Skeletal muscle satellite cell (primary cell): ENCODE data around the gene C16orf90.
"Not testable (repeated sequence)": the region's sequence is repeated elsewhere in the genome, so short reads cannot be mapped to it uniquely, and the experiment has no call there.

ENCODE experiments used
- H3K27me3 ChIP-seq: 2 replicates; pipeline ENCODE4 v1.7.0; 2013; ENCODE audit warnings: low read length; ENCODE audit not compliant: control insufficient read depth, insufficient read depth
- H3K36me3 ChIP-seq: 2 replicates; pipeline ENCODE4 v1.7.0; 2013; ENCODE audit warnings: mild to moderate bottlenecking, control low read depth, low read length; ENCODE audit not compliant: insufficient read depth
- H3K4me1 ChIP-seq: 2 replicates; pipeline ENCODE4 v1.7.0; 2013; ENCODE audit warnings: low read length; ENCODE audit not compliant: control insufficient read depth, insufficient read depth
- H3K4me2 ChIP-seq: 2 replicates; pipeline ENCODE4 v1.7.0; 2013; ENCODE audit warnings: mild to moderate bottlenecking, low read length
- H3K4me3 ChIP-seq: 2 replicates; pipeline ENCODE4 v1.7.0; 2013; ENCODE audit warnings: low read length
- H3K9ac ChIP-seq: 2 replicates; pipeline ENCODE4 v1.7.0; 2013; ENCODE audit warnings: mild to moderate bottlenecking, low read depth, low read length, moderate library complexity
- H3K9me3 ChIP-seq: replicated peaks from 2 replicates; pipeline ENCODE4 v1.7.0; 2013; ENCODE audit warnings: mild to moderate bottlenecking, control low read depth, low read length

The C16orf90 gene

DNA sequence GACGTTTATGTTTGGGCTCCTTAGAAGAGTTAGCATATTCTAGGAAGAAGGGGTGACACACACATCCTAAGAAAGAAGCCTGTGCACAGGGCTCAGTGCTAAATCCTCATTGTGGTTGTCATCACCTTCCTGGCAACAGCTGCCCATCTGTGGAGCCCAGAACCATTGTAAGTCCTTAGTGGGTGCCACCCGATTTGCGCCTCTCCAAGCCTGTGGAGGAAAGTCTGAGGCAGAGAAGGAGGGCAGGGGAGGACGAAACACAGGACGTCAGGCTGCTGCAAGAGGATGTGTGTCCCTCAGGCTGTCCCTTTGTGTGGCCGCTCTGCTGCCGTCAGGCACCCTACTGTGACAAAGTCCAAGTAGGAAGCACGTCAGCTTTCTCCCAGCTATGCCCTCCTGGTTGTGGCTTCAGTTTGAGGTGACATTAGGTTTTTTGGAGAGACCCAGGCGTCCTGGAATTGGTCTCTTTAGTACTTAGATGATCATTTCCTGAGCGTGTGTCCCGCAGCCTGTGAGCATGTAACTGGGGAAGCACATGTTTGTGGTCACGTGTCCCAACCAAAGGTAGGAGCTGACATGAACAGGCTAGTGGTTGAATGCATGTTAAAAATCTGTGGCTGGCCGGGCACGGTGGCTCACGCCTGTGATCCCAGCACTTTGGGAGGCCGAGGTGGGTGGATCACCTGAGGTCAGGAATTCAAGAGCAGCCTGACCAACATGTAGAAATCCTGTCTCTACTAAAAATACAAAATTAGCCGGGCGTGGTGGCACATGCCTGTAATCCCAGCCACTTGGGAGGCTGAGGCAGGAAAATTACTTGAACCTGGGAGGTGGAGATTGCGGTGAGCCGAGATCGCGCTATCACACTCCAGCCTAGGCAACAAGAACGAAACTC, 16.2 kb upstream of the C16orf90 start:
- Histone ChIP-seq H3K9ac (no peak overlapping the region), H3K27me3 (no peaks in the 10 kb centered on the region), H3K4me1 (no peaks in the 10 kb centered on the region), H3K36me3 (peaks cover 40% of the 10 kb centered on the region), H3K9me3 (no peaks in the 10 kb centered on the region), H3K4me3 (no peak overlapping the region), H3K4me2 (no peak overlapping the region)

DNA sequence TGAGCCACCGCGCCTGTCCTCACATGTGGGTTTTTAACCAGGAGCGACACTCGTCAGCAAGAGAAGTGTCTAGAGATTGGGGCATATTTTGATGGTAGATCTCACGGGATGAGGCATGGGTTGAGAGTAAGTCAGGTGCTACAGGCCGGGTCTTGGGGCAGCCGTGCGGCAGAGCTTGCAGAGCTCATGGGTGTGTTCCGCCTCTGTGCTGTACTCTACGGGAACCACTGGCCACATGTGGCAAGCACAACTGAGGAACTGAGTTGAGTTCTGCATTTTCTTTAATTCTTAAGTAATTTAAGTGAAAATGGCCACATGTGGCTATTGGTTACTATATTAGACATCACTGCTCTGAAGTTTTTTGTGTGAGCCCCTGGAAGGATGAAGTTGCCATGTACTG, 15.1 kb upstream of the C16orf90 start:
- Histone ChIP-seq H3K27me3 (no peaks in the 10 kb centered on the region), H3K36me3 (peaks cover 37% of the 10 kb centered on the region), H3K9me3 (no peaks in the 10 kb centered on the region), H3K4me2 (no peak overlapping the region), H3K4me1 (no peaks in the 10 kb centered on the region), H3K4me3 (no peak overlapping the region), H3K9ac (no peak overlapping the region)

DNA sequence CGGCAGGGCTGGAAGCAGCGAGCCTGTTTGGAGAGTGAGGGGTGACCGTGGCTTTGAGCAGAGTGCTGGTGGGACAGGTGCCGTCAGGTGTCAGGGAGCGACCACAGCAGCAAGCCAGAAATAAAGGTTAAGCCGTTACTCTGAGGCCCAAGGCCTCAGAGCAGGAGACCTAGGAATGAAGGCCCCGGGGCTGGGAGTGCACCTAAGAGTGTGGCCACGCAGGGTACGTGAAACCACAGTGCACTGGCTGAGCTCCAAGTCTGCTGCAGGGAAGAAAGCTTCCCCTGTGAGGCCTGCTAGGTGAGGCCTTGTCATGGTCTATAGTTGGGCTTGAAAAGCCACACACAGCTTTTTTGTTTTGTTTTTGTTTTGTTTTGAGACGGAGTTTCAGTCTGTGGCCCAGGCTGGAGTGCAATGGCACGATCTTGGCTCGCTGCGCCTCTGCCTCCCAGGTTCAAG, 14.2 kb upstream of the C16orf90 start:
- Histone ChIP-seq H3K4me3 (no peak overlapping the region), H3K4me1 (no peaks in the 10 kb centered on the region), H3K9me3 (no peaks in the 10 kb centered on the region), H3K27me3 (no peaks in the 10 kb centered on the region), H3K36me3 (peaks cover 37% of the 10 kb centered on the region), H3K4me2 (no peak overlapping the region), H3K9ac (no peak overlapping the region)

GRCh38 chr16:3508736-3509135, 13.4 kb upstream of the C16orf90 start:
- H3K36me3 ChIP-seq = peaks cover 30% of the 10 kb centered on the region

GRCh38 chr16:3503523-3503922, 8.2 kb upstream of the C16orf90 start:
- H3K9me3 ChIP-seq = no peaks in the 10 kb centered on the region
- H3K4me2 ChIP-seq = no peak overlapping the region
- H3K9ac ChIP-seq = no peak overlapping the region
- H3K36me3 ChIP-seq = peaks cover 11% of the 10 kb centered on the region
- H3K4me3 ChIP-seq = no peak overlapping the region
- no peaks in the 10 kb centered on the region for H3K27me3 ChIP-seq
- H3K4me1 ChIP-seq = peaks cover 10% of the 10 kb centered on the region

More at GRCh38 chr16:3508736-3509135, 13.4 kb upstream of the C16orf90 start:
- Histone ChIP-seq H3K4me3 (no peak overlapping the region), H3K4me1 (no peaks in the 10 kb centered on the region), H3K9me3 (no peaks in the 10 kb centered on the region), H3K4me2 (no peak overlapping the region), H3K27me3 (no peaks in the 10 kb centered on the region), H3K9ac (no peak overlapping the region)

DNA sequence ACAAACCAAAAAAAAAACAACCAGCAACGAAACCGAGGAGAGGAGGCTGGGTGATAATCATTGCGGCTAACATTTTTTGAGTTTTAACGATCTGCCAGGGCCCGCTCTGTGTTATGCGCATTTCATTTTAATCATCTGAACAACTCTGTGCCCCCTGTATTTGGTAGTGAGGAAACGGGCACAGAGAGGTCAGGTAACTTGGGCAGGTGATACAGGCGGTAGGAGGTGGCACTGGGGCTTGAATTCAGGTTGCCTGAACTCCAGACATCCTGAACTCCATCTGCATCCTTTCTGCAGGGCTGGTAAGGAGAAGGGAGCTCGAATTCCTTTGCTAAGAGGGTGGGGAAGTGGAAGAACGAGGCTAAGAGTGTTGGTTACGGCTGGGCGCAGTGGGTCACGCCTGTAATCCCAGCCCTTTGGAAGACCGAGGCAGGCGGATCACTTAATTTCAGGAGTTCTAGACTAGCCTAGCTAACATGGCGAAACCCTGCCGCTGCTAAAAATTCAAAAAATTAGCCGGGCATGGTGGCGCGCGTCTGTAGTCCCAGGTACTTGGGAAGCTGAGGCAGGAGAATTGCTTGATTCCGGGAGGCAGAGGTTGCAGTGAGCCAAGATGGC, 6.6 kb upstream of the C16orf90 start:
- Histone ChIP-seq H3K27me3 (no peaks in the 10 kb centered on the region), H3K4me2 (peak overlapping the region; percentile 86), H3K9ac (peak overlapping the region; percentile 87), H3K4me3 (peak overlapping the region; percentile 95), H3K9me3 (no peaks in the 10 kb centered on the region), H3K4me1 (peaks cover 10% of the 10 kb centered on the region), H3K36me3 (peaks cover 5% of the 10 kb centered on the region)

GRCh38 chr16:3501412-3501761, 6.1 kb upstream of the C16orf90 start:
- not testable (repeated sequence) for H3K27me3 ChIP-seq, H3K4me1 ChIP-seq, H3K36me3 ChIP-seq, H3K9me3 ChIP-seq
- Histone ChIP-seq H3K9ac (peak overlapping the region; percentile 87), H3K4me2 (peak overlapping the region; percentile 86), H3K4me3 (peak overlapping the region; percentile 95)

DNA sequence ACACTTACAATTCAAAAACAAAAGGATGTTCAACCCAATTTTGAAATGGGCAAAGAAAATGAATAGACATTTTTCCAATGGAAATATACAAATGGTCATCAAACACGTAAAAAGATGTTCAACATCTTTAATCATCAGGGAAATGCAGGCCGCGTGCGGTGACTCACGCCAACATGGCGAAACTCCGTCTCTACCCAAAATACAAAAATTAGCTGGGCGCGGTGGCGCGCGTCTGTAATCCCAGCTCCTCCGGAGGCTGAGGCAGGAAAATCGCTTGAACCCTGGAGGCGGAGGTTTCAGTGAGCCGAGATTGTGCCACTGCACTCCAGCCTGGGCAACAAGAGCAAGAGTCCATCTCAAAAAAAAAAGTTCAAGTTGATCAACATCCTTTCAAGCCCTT, 3.7 kb upstream of the C16orf90 start:
- Histone ChIP-seq H3K4me1 (peaks cover 10% of the 10 kb centered on the region), H3K4me3 (no peak overlapping the region), H3K9ac (no peak overlapping the region)

DNA sequence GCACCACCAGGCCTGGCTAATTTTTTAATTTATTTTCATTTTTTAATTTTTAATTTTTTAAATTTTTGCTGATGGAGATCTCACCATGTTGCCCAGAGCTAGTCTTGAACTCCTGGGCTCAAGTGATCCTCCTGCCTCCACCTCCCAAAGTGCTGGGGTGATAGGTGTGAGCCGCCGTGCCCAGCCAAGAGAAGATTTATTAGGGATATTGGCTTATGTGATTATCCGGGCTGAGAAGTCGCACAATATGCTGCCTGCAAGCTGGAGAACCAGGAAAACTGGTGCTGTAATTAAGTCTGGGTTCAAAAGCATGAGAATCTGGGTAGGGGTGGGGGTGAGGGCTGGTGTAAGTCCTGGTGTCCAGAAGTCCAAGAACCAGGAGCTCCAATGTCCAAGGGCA, 2.5 kb upstream of the C16orf90 start:
- Histone ChIP-seq H3K36me3 (no peaks in the 10 kb centered on the region), H3K4me1 (peaks cover 10% of the 10 kb centered on the region), H3K9ac (no peak overlapping the region), H3K9me3 (no peaks in the 10 kb centered on the region), H3K4me2 (no peak overlapping the region), H3K4me3 (no peak overlapping the region), H3K27me3 (no peaks in the 10 kb centered on the region)

More for the DNA sequence above, 3.7 kb upstream of the C16orf90 start:
- Histone ChIP-seq H3K9me3 (no peaks in the 10 kb centered on the region), H3K4me2 (no peak overlapping the region), H3K36me3 (no peaks in the 10 kb centered on the region), H3K27me3 (no peaks in the 10 kb centered on the region)

GRCh38 chr16:3496386-3496785, 1.1 kb upstream of the C16orf90 start:
- Histone ChIP-seq H3K4me1 (no peaks in the 10 kb centered on the region), H3K27me3 (no peaks in the 10 kb centered on the region), H3K9me3 (no peaks in the 10 kb centered on the region), H3K9ac (no peak overlapping the region), H3K4me3 (no peak overlapping the region), H3K36me3 (no peaks in the 10 kb centered on the region), H3K4me2 (no peak overlapping the region)

DNA sequence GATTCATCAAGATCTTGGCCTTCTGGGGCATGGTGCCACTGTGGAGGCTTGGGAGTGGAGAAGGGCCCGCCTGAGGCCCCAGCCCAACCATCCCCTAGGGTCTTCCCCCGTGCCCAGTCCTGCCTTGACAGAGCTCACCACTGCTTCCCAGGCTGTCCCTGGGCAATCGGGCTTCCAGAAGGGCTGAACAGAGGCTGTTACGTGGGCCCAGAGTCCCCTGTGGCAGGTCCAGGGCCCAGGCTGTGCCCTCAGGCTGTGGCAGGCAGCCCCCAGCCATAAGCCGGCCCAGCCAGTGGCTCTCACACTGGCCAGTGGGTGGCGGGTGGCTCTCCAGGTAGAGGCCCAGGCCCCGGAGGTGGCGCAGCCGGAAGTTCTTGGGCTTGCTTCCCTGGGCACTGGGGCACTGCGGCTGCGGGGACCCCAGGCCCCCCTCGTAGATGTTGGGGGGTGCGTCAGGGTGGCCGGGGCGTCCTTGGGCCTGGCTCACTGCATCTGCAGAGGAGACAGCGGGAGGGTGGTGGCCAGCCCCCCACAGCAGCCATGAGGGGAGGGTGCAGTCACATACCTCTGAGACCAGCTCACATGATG, 809 bp downstream of the C16orf90 start:
- Histone ChIP-seq H3K4me1 (no peaks in the 10 kb centered on the region), H3K9ac (no peak overlapping the region), H3K4me2 (no peak overlapping the region), H3K4me3 (no peak overlapping the region), H3K36me3 (no peaks in the 10 kb centered on the region), H3K27me3 (no peaks in the 10 kb centered on the region), H3K9me3 (no peaks in the 10 kb centered on the region)
